GM12878 (cell line): ENCODE measurements around the gene NRG3. TPM values are rescaled to one million over a fixed set of nuclear protein-coding genes. Genes with fewer than 3 reads are reported as not detected.

Source experiments
- ATAC-seq: fragments of 200-7000 bp; cut with Tn5 transposase; 3 replicates; pipeline ENCODE4 v1.9.1; 2020; ENCODE audit warnings: mild to moderate bottlenecking, moderate library complexity
- BruUV-seq: library from RNA; stranded (reverse); fragments of 400-500 nt; replicated peaks from 2 replicates; lab custom pipeline; 2021; lab: Mats Ljungman, UMichigan
- CTCF ChIA-PET: fragments of 300-600 bp; sonication (Branson Sonifier 250); formaldehyde crosslinking; extraction: SDS; loops from one replicate; lab custom pipeline; 2021; ENCODE audit warnings: inconsistent platforms; lab: Yijun Ruan, JAX
- POLR2A ChIA-PET: fragments of 350-600 bp; formaldehyde crosslinking; extraction: SDS; loops from one replicate; lab custom pipeline; 2021; ENCODE audit warnings: inconsistent platforms; lab: Charles Lee
- RAD21 ChIA-PET: fragments of 300-600 bp; sonication (Branson Sonifier 250); formaldehyde crosslinking; loops from one replicate; lab custom pipeline; 2023; ENCODE audit warnings: antibody characterized with exemption; ENCODE audit not compliant: unreplicated experiment; lab: Charles Lee
- SMC1A ChIA-PET: fragments of 300-600 bp; sonication (Branson Sonifier 250); formaldehyde crosslinking; loops from one replicate; lab custom pipeline; 2023; ENCODE audit not compliant: unreplicated experiment, uncharacterized antibody; lab: Charles Lee
- DNase-seq: peaks from one replicate; pipeline ENCODE4 v3.0.0-alpha.2; 2011; ENCODE audit warnings: low read depth, low spot score
- FAIRE-seq: peaks from 3 replicates; lab custom pipeline; 2011; peaks lifted over from hg19 to GRCh38; lab: Jason Lieb, UNC
- H2AFZ ChIP-seq: 2 replicates; pipeline ENCODE4 v1.6.0; 2011; ENCODE audit warnings: low read depth, low read length, control low read depth; ENCODE audit not compliant: control insufficient read depth
- H3K27ac ChIP-seq: 2 replicates; pipeline ENCODE4 v1.5.1; 2011; ENCODE audit warnings: control low read depth; ENCODE audit not compliant: control insufficient read depth, insufficient read depth
- H3K27me3 ChIP-seq, 2 experiments: replicated peaks in 1 of 2; 2 replicates each; pipeline versions ENCODE4 v1.6.0 to v1.6.1; 2011; ENCODE audit warnings: low read length in 1 of 2; ENCODE audit not compliant: control insufficient read depth in 2 of 2, insufficient read depth in 2 of 2
- H3K36me3 ChIP-seq, 2 experiments: 2 replicates each; pipeline ENCODE4 v1.5.1; 2011; ENCODE audit warnings: low read length in 1 of 2; ENCODE audit not compliant: control insufficient read depth in 2 of 2, insufficient read depth in 2 of 2
- H3K4me1 ChIP-seq: 2 replicates; pipeline ENCODE4 v1.6.1; 2011; ENCODE audit warnings: mild to moderate bottlenecking, low read length, moderate library complexity, mixed read lengths; ENCODE audit not compliant: control insufficient read depth, insufficient read depth
- H3K4me2 ChIP-seq: 2 replicates; pipeline ENCODE4 v1.6.0; 2011; ENCODE audit warnings: control low read depth; ENCODE audit not compliant: control insufficient read depth, insufficient read depth
- H3K4me3 ChIP-seq: fragments of 200-600 bp; sonication (generic); 2 replicates; pipeline ENCODE4 v1.5.1; 2016
- H3K79me2 ChIP-seq: 2 replicates; pipeline ENCODE4 v1.6.0; 2011; ENCODE audit warnings: low read length; ENCODE audit not compliant: control insufficient read depth, insufficient read depth
- H3K9ac ChIP-seq: 2 replicates; pipeline ENCODE4 v1.8.0; 2011; ENCODE audit warnings: low read length, control low read depth, mixed read lengths; ENCODE audit not compliant: control insufficient read depth, insufficient read depth
- H3K9me3 ChIP-seq: replicated peaks from 3 replicates; pipeline ENCODE4 v1.5.1; 2011; ENCODE audit warnings: mild to moderate bottlenecking, low read length; ENCODE audit not compliant: control insufficient read depth, insufficient read depth
- H4K20me1 ChIP-seq: 2 replicates; pipeline ENCODE4 v1.6.0; 2011; ENCODE audit not compliant: control insufficient read depth, insufficient read depth
- CBFB ChIP-seq: IDR thresholded peaks from 2 replicates; pipeline ENCODE4 v1.6.1; 2016; ENCODE audit warnings: antibody characterized with exemption, low read depth
- CBX5 ChIP-seq: sonication (generic); IDR thresholded peaks from 2 replicates; pipeline ENCODE4 v1.6.1; 2016; ENCODE audit warnings: low read depth, moderate library complexity, mild to moderate bottlenecking, inconsistent platforms
- E4F1 ChIP-seq: fragments of 450-650 bp; IDR thresholded peaks from 2 replicates; pipeline ENCODE4 v1.6.1; 2018; ENCODE audit warnings: borderline replicate concordance, mild to moderate bottlenecking; ENCODE audit not compliant: partially characterized antibody
- EGR1 ChIP-seq, 2 experiments: IDR thresholded peaks; 1 replicate in 1 of 2; 2 replicates in 1 of 2; pipeline ENCODE4 v1.6.1; 2011 to 2012; ENCODE audit warnings: low read depth in 2 of 2, low read length in 2 of 2, borderline replicate concordance in 1 of 2, mild to moderate bottlenecking in 1 of 2, moderate library complexity in 1 of 2
- HDGF ChIP-seq: fragments of 450-650 bp; IDR thresholded peaks from 2 replicates; pipeline ENCODE4 v1.6.1; 2016; ENCODE audit warnings: antibody characterized with exemption
- JUNB ChIP-seq: IDR thresholded peaks from 2 replicates; pipeline ENCODE4 v1.6.1; 2016; ENCODE audit warnings: antibody characterized with exemption, mild to moderate bottlenecking
- MLLT1 ChIP-seq: fragments of 450-650 bp; IDR thresholded peaks from 2 replicates; pipeline ENCODE4 v1.6.1; 2016; ENCODE audit warnings: mild to moderate bottlenecking
- POU2F2 ChIP-seq: IDR thresholded peaks from 3 replicates; pipeline ENCODE4 v1.6.1; 2011; ENCODE audit warnings: low read depth, mild to moderate bottlenecking, low read length, borderline replicate concordance
- SMAD5 ChIP-seq: IDR thresholded peaks from 2 replicates; pipeline ENCODE4 v1.6.1; 2016; ENCODE audit warnings: antibody characterized with exemption, low read depth
- SPI1 ChIP-seq: IDR thresholded peaks from 2 replicates; pipeline ENCODE4 v1.6.1; 2011; ENCODE audit warnings: low read depth, mild to moderate bottlenecking, low read length, moderate library complexity, borderline replicate concordance; ENCODE audit not compliant: insufficient read depth
- ZNF384 ChIP-seq: IDR thresholded peaks from 2 replicates; pipeline ENCODE4 v1.6.1; 2012; ENCODE audit warnings: low read depth, mild to moderate bottlenecking, low read length, improper control_type of control experiment, borderline replicate concordance
- ZZZ3 ChIP-seq: IDR thresholded peaks from 2 replicates; pipeline ENCODE4 v1.6.1; 2011; ENCODE audit warnings: low read depth; ENCODE audit not compliant: control insufficient read depth, insufficient read length
- WGBS: methylation state at CpG from one replicate; pipeline ENCODE4 v1.1.6; 2016; ENCODE audit warnings: low lambda C conversion rate; ENCODE audit not compliant: insufficient replicate concordance, insufficient coverage; ENCODE audit errors: missing lambda C conversion rate; 5-methylcytosine and 5-hydroxymethylcytosine counted together
- in situ Hi-C: fragments of 300-500 bp; cut with MboI; formaldehyde crosslinking; loops from 9 replicates; pipeline ENCODE4 v1.14.3; 2018; ENCODE audit warnings: mixed read lengths
- intact Hi-C: fragments of 100-400 bp; cut with micrococcal nuclease; formaldehyde crosslinking; loops from one replicate; pipeline ENCODE4 v1.14.2; 2022; ENCODE audit not compliant: unreplicated experiment
- polyA plus RNA-seq, 11 experiments: library from polyadenylated mRNA; depleted of rRNA in 4 of 11; unstranded in 6 of 11; stranded (reverse) in 5 of 11; fragments of >200 nt; fragmentation: Nextera tagmentation in 4 of 11; fragmentation: Illumina TruSeq in 1 of 11; extraction: Ambion mirVana in 4 of 11; extraction: Trizol in 1 of 11; gene quantifications; 1 replicate in 1 of 11; 2 replicates in 10 of 11; pipeline versions ENCODE4 v1.2.1 to v1.2.3, GENCODE V29; 2011 to 2016; ENCODE audit warnings: inconsistent platforms in 2 of 11, missing spikeins in 2 of 11, low read depth in 1 of 11
- total RNA-seq, 4 experiments: library from RNA; depleted of rRNA in 3 of 4; stranded (reverse); fragments of >200 nt in 3 of 4; fragmentation: Illumina TruSeq in 1 of 4; extraction: Trizol in 1 of 4; gene quantifications; 2 replicates each; pipeline versions ENCODE4 v1.2.1 to v1.2.3, GENCODE V29; 2013 to 2021
- TF ChIP-seq, protein P1 (sequence below): IDR thresholded peaks from 2 replicates; pipeline ENCODE4 v1.6.1; 2012; ENCODE audit warnings: low read length, inconsistent platforms
- TF ChIP-seq, protein P2 (sequence below): fragments of 450-650 bp; formaldehyde crosslinking; IDR thresholded peaks from 2 replicates; pipeline ENCODE4 v1.4.0; 2022; ENCODE audit warnings: mild to moderate bottlenecking, moderate library complexity

Gene NRG3
- total and polyA plus RNA-seq, 10 of the 15 experiments (the other 5 are each of a cell fraction or from before 2014, with no cell fraction given): 0.03 to 0.41 (median 0.17) TPM; not detected in 3

DNA sequence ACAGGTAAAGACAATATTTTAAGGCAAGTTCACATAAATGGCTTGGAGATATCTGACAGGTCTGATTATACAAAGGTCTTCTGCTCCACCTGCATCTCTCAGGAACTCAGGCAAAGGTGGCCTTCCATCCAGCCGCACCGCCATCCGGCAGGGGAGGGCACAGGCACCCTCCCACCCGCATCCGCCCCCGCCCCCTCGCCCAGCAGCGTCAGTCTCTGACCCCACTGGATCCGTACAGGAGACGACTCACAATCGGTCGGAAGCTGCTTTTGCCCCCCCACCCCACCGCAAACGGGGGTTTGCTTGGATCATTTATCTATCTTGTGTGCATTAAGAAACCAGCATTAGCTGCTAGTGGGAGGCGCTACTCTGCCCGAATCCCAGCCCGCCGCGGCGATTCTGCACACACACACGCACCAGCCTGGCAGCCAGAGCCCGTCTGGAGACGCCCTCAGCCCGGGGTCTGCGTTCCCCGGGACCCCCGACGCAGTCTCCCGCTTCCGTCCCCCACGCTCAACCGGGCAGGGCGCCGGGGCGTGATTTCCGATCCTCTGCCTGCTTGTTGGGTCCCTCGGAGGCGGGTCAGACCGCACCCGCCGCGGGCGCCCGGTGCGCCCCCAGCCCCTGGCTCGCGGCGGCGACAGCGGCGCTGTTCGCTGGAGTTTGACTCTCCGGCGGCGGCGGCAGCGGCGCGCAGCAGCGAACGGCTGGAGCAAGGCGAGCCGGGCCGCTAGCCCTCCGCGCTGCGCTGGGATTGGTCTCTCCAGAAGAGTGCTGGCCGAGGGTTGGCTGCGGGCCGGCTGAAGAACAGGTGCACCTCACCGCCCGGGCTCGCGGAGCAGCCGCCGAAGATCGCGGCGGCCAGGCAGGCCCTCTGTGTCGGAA is 820 bp upstream of the NRG3 start:
- WGBS: 30% methylated on average over 70 of the region's 80 CpGs
- POLR2A ChIA-PET: no interaction called here
- no peak overlapping the region for H3K4me3 ChIP-seq
- RAD21 ChIA-PET: no interaction called here
- ATAC-seq (no peak), FAIRE-seq (no peak), DNase-seq (no peak)
- no peak overlapping the region for H3K4me2 ChIP-seq
- H3K79me2 ChIP-seq: no peaks in the 10 kb centered on the region
- no TSS peak for BruUV-seq
- CTCF ChIA-PET: no interaction called here
- H3K9me3 ChIP-seq: no peaks in the 10 kb centered on the region; the same call in 2 of the 3 replicates
- H3K27me3 ChIP-seq: peaks cover 2 to 4% of the 10 kb centered on the region in 2 experiments; a peak in 3 of 4 replicates
- no peaks in the 10 kb centered on the region for H3K36me3 ChIP-seq
- no peaks in the 10 kb centered on the region for H4K20me1 ChIP-seq
- no peak overlapping the region for H3K27ac ChIP-seq
- H3K9ac ChIP-seq: no peak overlapping the region
- H2AFZ ChIP-seq: no peak overlapping the region
- SMC1A ChIA-PET: no interaction called here
- H3K4me1 ChIP-seq: no peaks in the 10 kb centered on the region
- in situ Hi-C loops: no loop called here
- intact Hi-C loops: no loop called here
- no peak for TF ChIP-seq EGR1 (IDR thresholded peaks at IDR 0.05; ENCODE audit: borderline replicate concordance in 1 of 2, low read depth in 2 of 2, low read length in 2 of 2)
- no peak for TF ChIP-seq SMAD5
- TF ChIP-seq CBFB: no peak
- TF ChIP-seq, protein P1, sequence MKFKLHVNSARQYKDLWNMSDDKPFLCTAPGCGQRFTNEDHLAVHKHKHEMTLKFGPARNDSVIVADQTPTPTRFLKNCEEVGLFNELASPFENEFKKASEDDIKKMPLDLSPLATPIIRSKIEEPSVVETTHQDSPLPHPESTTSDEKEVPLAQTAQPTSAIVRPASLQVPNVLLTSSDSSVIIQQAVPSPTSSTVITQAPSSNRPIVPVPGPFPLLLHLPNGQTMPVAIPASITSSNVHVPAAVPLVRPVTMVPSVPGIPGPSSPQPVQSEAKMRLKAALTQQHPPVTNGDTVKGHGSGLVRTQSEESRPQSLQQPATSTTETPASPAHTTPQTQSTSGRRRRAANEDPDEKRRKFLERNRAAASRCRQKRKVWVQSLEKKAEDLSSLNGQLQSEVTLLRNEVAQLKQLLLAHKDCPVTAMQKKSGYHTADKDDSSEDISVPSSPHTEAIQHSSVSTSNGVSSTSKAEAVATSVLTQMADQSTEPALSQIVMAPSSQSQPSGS: no peak
- no peak for TF ChIP-seq POU2F2
- no peak for TF ChIP-seq CBX5
- TF ChIP-seq HDGF: no peak
- TF ChIP-seq E4F1: no peak
- no peak for TF ChIP-seq MLLT1
- no peak for TF ChIP-seq ZZZ3
- no peak for TF ChIP-seq SPI1
- TF ChIP-seq ZNF384: no peak
- TF ChIP-seq, protein P2, sequence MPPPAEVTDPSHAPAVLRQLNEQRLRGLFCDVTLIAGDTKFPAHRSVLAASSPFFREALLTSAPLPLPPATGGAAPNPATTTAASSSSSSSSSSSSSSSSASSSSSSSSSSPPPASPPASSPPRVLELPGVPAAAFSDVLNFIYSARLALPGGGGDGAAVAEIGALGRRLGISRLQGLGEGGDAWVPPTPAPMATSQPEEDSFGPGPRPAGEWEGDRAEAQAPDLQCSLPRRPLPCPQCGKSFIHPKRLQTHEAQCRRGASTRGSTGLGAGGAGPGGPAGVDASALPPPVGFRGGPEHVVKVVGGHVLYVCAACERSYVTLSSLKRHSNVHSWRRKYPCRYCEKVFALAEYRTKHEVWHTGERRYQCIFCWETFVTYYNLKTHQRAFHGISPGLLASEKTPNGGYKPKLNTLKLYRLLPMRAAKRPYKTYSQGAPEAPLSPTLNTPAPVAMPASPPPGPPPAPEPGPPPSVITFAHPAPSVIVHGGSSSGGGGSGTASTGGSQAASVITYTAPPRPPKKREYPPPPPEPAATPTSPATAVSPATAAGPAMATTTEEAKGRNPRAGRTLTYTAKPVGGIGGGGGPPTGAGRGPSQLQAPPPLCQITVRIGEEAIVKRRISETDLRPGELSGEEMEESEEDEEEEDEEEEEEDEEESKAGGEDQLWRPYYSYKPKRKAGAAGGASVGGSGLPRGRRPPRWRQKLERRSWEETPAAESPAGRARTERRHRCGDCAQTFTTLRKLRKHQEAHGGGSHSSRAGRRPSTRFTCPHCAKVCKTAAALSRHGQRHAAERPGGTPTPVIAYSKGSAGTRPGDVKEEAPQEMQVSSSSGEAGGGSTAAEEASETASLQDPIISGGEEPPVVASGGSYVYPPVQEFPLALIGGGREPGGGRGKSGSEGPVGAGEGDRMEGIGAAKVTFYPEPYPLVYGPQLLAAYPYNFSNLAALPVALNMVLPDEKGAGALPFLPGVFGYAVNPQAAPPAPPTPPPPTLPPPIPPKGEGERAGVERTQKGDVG (CRISPR knock-in tag): no peak
- TF ChIP-seq JUNB: no peak
